OCI-LY3 (cell line): ENCODE measurements around the gene SNRNP25.
"Not testable (repeated sequence)": the region's sequence is repeated elsewhere in the genome, so short reads cannot be mapped to it uniquely, and the experiment has no call there.

ENCODE experiments used
- H2AFZ ChIP-seq: fragments of 200-600, 300-600 bp; shearing (Covaris generic); 2 replicates; pipeline ENCODE4 v1.6.0; 2014; ENCODE audit warnings: antibody characterized with exemption, low read depth, low read length
- H3K27ac ChIP-seq: fragments of 200-600, 300-600 bp; sonication (generic); 2 replicates; pipeline ENCODE4 v1.5.1; 2014; ENCODE audit warnings: mild to moderate bottlenecking, low read length, moderate library complexity, mixed read lengths
- H3K27me3 ChIP-seq: fragments of 200-600, 300-600 bp; sonication (generic); 2 replicates; pipeline ENCODE4 v1.6.1; 2014; ENCODE audit warnings: low read depth, low read length, mixed read lengths
- H3K36me3 ChIP-seq: fragments of 200-600, 300-600 bp; sonication (generic); replicated peaks from 2 replicates; pipeline ENCODE3; 2014; ENCODE audit warnings: low read depth, low read length, mixed read lengths
- H3K4me1 ChIP-seq: fragments of 300-600, 200-600 bp; sonication (generic); 2 replicates; pipeline ENCODE4 v1.6.1; 2014; ENCODE audit warnings: low read length, mixed read lengths
- H3K4me2 ChIP-seq: fragments of 200-600, 300-600 bp; sonication (generic); 2 replicates; pipeline ENCODE4 v1.6.1; 2014; ENCODE audit warnings: low read length, mixed read lengths
- H3K4me3 ChIP-seq: fragments of 300-600, 200-600 bp; sonication (generic); 2 replicates; pipeline ENCODE4 v1.5.1; 2014; ENCODE audit warnings: antibody characterized with exemption, mild to moderate bottlenecking, low read length, moderate library complexity
- H3K79me2 ChIP-seq: fragments of 300-600, 200-600 bp; shearing (Covaris generic); 2 replicates; pipeline ENCODE4 v1.6.1; 2014; ENCODE audit warnings: mild to moderate bottlenecking, low read length, mixed read lengths
- H3K9ac ChIP-seq: fragments of 300-600, 200-600 bp; shearing (Covaris generic); 2 replicates; pipeline ENCODE4 v1.6.0; 2014; ENCODE audit warnings: mild to moderate bottlenecking, low read length, moderate library complexity
- H3K9me3 ChIP-seq: fragments of 200-600, 300-600 bp; shearing (Covaris generic); 2 replicates; pipeline ENCODE4 v1.6.1; 2014; ENCODE audit warnings: low read length, mixed read lengths; ENCODE audit not compliant: insufficient read depth
- H4K20me1 ChIP-seq: fragments of 200-600, 300-600 bp; sonication (generic); 2 replicates; pipeline ENCODE4 v1.6.1; 2016; ENCODE audit warnings: low read length, mixed read lengths; ENCODE audit not compliant: insufficient read depth
- EZH2phosphoT487 ChIP-seq: fragments of 200-600 bp; shearing (Covaris generic); IDR thresholded peaks from 2 replicates; pipeline ENCODE4 v1.6.1; 2018; ENCODE audit warnings: antibody characterized with exemption, mixed run types, low read depth
- TF ChIP-seq, protein P1 (sequence below): fragments of 200-600, 300-600 bp; sonication (generic); IDR thresholded peaks from 2 replicates; pipeline ENCODE4 v1.5.1; 2014; ENCODE audit warnings: antibody characterized with exemption, low read length, low read depth

Gene SNRNP25

DNA sequence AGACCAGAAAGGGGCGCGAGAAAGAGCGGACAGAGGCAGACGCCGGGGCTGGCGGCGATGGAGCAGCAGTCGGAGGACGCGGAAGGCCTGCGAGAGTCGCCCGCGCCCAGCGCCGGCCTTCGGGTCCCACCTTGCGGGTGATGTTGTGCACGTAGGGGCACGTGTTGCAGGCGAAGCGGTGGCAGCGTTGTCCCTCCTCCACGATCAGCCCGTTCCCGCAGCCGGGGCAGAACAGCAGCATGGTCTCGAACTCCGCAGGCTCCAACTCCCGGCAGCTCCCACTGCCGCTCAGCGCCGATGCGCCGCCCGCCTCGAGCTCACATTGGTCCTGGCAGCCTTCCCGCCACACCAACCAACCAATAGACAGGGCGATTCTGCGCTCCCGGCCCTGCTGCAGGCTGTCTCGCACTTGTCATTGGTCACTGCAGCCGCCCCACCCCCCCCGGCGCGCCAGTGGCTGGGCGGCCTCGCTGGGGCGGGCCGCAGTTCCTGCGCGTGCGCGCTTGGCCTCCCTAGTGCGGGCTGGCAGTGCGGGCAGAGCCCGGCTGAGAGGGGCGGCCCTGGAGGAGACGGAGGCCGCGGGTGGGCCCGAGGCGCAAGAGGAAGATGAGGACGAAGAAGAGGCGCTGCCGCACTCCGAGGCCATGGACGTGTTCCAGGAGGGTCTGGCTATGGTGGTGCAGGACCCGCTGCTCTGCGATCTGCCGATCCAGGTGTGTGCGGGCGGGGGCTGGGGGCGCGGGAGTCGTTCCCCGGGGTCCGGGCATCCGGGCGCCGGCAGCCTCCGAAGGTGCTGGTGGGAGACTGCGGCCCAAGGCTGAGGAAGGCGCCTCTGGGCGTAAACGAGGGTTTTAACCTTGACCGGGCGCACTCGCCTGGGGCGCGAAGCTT, at the start of gene SNRNP25, which contains the start of gene POLR3K:
Gene SNRNP25 (plus strand): TSS at position 483 of the 891 bp plus-strand sequence. CDS start 189 bp downstream, at position 672.
Gene POLR3K (minus strand): TSS at position 263 of the 891 bp plus-strand sequence. CDS start 22 bp downstream, at position 241.
- Histone ChIP-seq H3K4me1 (peaks cover 20% of the 10 kb centered on the region), H3K79me2 (peaks cover 60% of the 10 kb centered on the region), H3K4me2 (peak within 1 kb of the TSS; percentile 80), H2AFZ (peak within 1 kb of the TSS; percentile 43; the same call in 1 of the 2 replicates), H3K27me3 (no peaks in the 10 kb centered on the region), H3K27ac (peak within 1 kb of the TSS; percentile 67), H3K4me3 (peak within 1 kb of the TSS; percentile 84), H3K9ac (peak within 1 kb of the TSS; percentile 93), H4K20me1 (0 out of 2 replicates have a peak, but pooled peaks cover 5% of the 10 kb centered on the region), H3K9me3 (no peaks in the 10 kb centered on the region), H3K36me3 (peaks cover 49% of the 10 kb centered on the region)
- TF ChIP-seq, protein P1, sequence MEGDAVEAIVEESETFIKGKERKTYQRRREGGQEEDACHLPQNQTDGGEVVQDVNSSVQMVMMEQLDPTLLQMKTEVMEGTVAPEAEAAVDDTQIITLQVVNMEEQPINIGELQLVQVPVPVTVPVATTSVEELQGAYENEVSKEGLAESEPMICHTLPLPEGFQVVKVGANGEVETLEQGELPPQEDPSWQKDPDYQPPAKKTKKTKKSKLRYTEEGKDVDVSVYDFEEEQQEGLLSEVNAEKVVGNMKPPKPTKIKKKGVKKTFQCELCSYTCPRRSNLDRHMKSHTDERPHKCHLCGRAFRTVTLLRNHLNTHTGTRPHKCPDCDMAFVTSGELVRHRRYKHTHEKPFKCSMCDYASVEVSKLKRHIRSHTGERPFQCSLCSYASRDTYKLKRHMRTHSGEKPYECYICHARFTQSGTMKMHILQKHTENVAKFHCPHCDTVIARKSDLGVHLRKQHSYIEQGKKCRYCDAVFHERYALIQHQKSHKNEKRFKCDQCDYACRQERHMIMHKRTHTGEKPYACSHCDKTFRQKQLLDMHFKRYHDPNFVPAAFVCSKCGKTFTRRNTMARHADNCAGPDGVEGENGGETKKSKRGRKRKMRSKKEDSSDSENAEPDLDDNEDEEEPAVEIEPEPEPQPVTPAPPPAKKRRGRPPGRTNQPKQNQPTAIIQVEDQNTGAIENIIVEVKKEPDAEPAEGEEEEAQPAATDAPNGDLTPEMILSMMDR: no peak
- no peak for TF ChIP-seq EZH2phosphoT487

DNA sequence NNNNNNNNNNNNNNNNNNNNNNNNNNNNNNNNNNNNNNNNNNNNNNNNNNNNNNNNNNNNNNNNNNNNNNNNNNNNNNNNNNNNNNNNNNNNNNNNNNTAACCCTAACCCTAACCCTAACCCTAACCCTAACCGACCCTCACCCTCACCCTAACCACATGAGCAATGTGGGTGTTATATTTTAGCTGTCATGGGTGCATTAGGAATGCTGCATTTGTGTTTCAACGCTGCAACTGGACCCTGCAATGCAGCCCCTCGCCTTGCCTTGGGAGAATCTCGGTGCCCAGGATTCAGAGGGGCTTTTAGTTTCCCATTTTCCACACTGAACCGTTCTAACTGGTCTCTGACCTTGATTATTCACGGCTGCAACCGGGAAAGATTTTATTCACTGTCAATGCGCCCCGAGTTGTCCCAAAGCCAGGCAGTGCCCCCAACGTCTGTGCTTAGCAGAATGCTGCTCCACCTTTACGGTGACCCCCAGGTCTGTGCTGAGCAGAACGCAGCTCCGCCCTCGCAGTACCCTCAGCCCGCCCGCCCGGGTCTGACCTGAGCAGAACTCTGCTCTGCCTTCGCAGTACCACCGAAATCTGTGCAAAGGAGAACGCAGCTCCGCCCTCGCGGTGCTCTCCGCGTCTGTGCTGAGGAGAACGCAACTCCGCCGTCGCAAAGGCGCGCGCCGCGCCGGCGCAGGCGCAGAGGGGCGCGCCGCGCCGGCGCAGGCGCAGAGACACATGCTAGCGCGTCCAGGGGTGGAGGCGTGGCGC, 43.5 kb upstream of the SNRNP25 start:
- no peak overlapping the region for H3K9ac ChIP-seq
- H3K27me3 ChIP-seq: no peaks in the 10 kb centered on the region
- no peak overlapping the region for H3K4me3 ChIP-seq
- H3K27ac ChIP-seq: no peak overlapping the region
- H3K4me2 ChIP-seq: no peak overlapping the region
- H3K9me3 ChIP-seq: no peaks in the 10 kb centered on the region
- no peaks in the 10 kb centered on the region for H3K79me2 ChIP-seq
- no peaks in the 10 kb centered on the region for H3K4me1 ChIP-seq
- no peaks in the 10 kb centered on the region for H4K20me1 ChIP-seq
- no peaks in the 10 kb centered on the region for H3K36me3 ChIP-seq
- TF ChIP-seq, protein P1: no peak
- TF ChIP-seq EZH2phosphoT487: no peak
- H2AFZ ChIP-seq: no peak overlapping the region

DNA sequence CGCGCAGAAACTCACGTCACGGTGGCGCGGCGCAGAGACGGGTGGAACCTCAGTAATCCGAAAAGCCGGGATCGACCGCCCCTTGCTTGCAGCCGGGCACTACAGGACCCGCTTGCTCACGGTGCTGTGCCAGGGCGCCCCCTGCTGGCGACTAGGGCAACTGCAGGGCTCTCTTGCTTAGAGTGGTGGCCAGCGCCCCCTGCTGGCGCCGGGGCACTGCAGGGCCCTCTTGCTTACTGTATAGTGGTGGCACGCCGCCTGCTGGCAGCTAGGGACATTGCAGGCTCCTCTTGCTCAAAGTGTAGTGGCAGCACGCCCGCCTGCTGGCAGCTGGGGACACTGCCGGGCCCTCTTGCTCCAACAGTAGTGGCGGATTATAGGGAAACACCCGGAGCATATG, 42.9 kb upstream of the SNRNP25 start:
- H3K36me3 ChIP-seq, H3K4me3 ChIP-seq, H3K27me3 ChIP-seq, H3K79me2 ChIP-seq, H3K4me1 ChIP-seq, H3K27ac ChIP-seq, H4K20me1 ChIP-seq, H3K9ac ChIP-seq, H2AFZ ChIP-seq, H3K9me3 ChIP-seq, H3K4me2 ChIP-seq: not testable (repeated sequence)
- TF ChIP-seq, protein P1: peak; percentile 51

DNA sequence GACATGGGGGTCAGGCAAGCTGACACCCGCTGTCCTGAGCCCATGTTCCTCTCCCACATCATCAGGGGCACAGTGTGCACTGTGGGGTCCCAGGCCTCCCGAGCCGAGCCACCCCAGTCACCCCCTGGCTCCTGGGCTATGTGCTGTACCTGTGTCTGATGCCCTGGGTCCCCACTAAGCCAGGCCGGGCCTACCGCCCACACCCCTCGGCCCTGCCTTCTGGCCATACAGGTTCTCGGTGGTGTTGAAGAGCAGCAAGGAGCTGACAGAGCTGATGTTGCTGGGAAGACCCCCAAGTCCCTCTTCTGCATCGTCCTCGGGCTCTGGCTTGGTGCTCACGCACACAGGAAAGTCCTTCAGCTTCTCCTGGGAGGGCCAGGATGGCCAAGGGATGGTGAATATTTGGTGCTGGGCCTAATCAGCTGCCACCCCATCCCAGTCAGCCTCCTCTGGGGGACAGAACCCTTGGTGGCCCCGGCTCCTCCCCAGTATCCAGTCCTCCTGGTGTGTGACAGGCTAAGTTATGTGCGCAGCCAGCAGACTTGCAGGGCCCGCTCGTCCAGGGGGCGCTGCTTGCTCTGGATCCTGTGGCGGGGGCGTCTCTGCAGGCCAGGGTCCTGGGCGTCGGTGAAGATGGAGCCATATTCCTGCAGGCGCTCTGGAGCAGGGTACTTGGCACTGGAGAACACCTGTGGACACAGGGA, 36.4 kb upstream of the SNRNP25 start:
- not testable (repeated sequence) for H3K4me2 ChIP-seq, H3K4me3 ChIP-seq, H3K4me1 ChIP-seq, H3K79me2 ChIP-seq, H2AFZ ChIP-seq, H3K27ac ChIP-seq, H3K9me3 ChIP-seq, H3K9ac ChIP-seq, H3K36me3 ChIP-seq, H4K20me1 ChIP-seq, H3K27me3 ChIP-seq

DNA sequence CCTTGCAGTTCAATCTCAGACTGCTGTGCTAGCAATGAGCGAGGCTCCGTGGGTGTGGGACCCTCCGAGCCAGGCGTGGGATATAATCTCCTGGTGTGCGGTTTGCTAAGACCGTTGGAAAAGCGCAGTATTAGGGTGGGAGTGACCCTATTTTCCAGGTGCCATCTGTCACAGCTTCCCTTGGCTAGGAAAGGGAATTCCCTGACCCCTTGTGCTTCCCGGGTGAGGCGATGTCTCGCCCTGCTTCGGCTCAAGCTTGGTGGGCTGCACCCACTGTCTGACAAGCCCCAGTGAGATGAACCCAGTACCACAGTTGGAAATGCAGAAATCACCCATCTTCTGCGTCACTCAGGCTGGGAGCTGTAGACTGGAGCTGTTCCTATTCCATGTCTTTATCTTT, 32.7 kb upstream of the SNRNP25 start:
- H3K4me3 ChIP-seq, H4K20me1 ChIP-seq, H3K79me2 ChIP-seq, H3K4me2 ChIP-seq, H3K9me3 ChIP-seq, H3K27me3 ChIP-seq, H2AFZ ChIP-seq, H3K4me1 ChIP-seq, H3K27ac ChIP-seq, H3K9ac ChIP-seq, H3K36me3 ChIP-seq: not testable (repeated sequence)

DNA sequence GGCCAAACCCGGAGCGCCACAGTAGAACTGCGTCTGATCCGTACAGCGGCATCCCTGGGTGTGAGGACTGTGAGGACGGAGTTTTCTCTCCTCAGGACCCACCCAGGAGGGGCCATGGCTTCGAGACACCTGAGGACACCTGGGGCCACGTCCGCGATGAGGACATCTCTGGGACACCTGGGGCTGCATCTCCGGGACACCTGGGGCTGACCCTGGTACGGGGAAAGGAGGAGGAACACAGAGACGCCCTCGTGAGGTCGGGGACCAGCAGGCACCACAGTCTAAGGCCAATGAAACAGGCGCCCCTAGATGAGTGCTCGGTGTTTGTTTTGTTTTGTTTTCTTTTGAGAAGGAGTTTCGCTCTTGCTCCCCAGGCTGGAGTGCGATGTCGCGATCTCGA, 29.5 kb upstream of the SNRNP25 start:
- H3K79me2 ChIP-seq, H3K4me3 ChIP-seq, H2AFZ ChIP-seq, H3K4me1 ChIP-seq, H3K27ac ChIP-seq, H3K36me3 ChIP-seq, H3K9ac ChIP-seq, H4K20me1 ChIP-seq, H3K27me3 ChIP-seq, H3K9me3 ChIP-seq, H3K4me2 ChIP-seq: not testable (repeated sequence)
